NCI-H2227 treated with DMSO at 0.1 percent for 48 hours (cell line): Measurements from ENCODE around the gene DIS3L2.
"Not testable (repeated sequence)": the region's sequence is repeated elsewhere in the genome, so short reads cannot be mapped to it uniquely, and the experiment has no call there.

ENCODE experiments used
- DNase-seq: peaks from one replicate; lab custom pipeline; 2025; lab: John Stamatoyannopoulos, UW

The DIS3L2 gene

DNA sequence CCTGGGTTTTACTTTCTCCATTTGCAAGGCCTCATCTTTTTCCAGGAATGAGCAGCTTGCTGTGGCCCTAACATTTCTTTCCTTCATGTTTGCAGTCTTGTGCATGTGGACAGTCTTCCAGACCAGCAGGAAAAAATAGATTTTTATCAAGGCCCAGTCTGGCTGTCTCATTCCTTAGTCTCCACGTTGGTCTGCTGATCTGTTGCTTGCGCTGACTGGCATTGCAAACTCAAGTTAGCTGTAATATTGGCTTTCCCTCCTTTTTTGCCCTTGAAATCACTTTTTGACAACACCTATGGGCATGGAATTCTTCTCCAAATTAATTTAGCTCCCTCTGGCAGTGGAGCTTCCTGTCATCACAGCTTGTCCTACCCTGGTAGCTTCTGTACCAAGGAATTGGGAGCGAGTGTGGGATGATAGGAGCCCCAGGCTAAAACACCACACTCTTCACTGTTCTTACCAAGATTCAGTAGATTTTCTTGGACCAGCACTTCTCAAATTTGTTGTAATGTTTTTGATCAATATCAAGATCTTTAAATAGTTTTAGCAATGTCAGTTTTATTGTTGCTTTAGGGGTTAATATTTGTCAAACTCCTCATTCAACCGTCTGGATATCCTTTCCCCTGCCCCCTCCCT lies 48.2 kb downstream of the DIS3L2 start:
- DNase-seq, result no peak

DNA sequence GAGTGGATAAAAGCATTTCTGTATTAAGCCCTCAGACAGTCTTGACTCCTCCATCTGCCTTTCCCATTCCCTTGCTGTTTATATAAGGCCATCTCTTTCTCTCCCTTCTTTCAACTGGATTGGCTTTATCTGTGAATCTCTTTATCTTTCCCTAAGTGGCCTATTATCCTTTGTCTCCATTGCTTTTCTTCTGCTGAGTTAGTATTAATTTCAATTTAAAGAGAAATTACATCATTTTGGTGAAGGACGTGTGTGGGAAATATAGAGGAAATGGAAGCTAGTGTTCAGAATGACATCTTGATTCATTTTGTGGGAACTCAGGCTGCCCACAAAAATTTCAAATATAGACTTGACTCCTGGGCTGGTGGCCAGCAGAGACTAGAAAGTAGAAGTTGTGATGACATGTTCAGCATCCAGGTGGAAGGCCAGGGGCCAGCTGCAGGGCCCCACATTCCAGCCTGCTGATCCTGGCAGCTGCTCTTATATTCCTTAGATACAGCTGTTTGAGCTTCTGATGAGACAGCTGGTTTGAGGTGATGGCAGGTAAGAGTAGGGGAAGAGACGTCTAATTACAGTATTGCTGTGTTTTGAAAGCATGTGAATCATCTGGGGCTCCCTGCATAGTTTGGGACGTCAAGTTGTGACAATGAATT lies 52.3 kb downstream of the DIS3L2 start:
- DNase-seq, result no peak

DNA sequence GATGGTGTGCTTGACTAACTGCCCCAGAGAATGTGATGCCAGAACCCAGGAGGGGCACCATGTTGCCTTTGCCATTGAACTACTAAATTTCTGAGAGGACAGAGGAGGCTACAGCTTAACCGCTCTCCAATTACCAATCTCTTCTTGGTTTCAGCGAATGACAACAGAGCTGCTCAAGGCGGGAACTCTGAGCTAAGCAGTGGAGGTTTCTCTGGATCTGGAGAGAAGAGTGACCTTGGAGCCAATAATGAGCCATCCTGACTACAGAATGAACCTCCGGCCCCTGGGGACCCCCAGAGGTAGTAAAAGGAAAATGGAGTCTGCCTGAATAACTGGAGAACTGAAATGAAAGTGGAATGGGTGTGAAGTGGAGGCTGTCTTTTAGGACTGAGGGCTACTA lies 53.2 kb downstream of the DIS3L2 start:
- DNase-seq, result no peak

DNA sequence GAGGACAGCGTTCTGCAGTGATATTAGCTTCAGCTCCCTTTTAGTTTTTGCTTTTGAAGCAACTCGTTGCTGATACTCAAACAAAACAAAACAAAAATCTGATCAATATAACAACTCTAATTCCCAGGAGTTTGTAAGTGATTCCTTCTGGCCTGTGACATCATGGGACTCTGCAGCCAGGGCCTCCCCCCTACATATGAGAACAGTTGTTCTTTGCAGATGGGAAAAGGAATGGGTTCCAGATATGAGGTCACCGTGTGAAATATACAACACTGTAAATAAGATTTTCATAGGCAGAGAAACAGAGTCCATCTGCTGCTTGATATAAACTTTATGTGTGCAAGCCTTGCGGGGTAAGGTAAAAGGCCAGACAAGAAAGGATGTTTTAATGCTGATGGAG lies 56.7 kb downstream of the DIS3L2 start:
- DNase-seq, result no peak

DNA sequence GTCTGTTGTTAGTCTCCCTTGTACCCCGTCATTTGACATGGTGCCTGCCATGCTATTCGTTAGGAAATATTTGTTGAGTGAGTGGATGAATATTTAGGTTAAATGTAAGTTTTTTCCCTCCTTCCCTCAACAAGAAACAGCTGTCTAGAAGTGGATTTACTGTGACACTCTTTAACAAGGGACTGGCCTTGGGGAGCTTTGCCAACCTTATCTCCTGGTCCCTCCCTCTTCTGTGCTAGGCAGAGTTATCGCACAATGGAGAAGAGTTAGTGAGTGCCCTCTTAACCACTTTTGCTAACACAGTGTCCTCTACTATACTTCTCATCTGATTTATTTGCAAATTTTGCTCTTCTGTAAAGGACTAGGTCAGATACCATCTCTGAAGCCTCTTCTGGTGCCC lies 61.2 kb downstream of the DIS3L2 start:
- DNase-seq, result no peak

DNA sequence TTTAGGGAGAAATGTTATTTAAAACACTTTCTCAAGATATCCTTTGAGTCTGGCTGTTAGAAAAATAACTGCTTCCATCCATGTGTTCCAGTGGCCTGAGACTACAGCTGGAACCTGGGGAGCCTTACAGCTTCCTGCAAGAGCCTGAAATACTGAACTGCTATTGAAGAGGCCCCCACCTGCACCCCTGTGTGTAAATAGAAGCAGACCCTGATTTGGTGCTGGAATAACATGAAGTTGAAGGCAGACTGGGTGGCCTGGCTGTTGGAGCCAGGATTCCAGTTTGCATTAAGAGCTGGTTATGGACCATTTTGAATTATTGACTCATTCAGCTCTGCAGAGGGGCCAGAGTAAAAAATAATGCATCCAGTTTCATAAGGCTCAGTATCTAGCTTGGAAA lies 61.9 kb downstream of the DIS3L2 start:
- DNase-seq, result no peak

DNA sequence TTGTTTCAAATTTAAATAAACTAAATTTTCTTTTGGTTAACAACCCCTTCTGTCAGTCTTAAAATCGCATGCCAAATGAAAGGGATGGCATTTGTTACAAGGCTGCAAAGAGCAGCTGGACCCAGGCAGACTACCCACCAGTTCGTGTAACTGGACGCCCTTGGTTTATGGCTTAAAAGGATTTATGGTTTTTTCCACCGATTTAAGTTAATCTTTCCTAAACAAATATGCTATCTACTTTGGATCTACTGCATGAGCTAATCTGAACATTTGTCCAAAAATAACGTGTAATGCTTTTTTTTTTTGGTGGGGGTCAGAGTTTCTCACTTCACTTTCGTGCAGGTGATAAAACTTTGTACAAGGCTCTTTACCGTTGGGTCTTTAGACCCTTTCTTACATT lies 62.9 kb downstream of the DIS3L2 start:
- DNase-seq, result no peak

DNA sequence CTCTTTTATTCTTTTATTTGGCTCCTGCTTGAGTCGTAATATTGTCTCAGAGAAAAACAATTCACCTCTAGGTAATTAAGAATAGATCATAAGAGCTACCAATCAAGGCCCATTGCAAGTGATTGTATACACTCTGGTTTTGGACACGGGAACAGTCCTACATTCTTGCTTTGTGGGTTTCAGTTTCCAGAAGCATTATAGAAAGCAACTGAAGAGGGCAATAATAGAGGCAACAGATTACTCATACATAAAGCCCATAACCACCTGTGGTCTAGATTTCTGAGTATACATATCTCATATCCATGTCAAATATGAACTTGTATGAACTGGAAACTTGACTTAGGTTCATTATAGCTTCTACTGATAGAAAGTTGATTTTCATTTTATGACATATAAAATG lies 65.4 kb downstream of the DIS3L2 start:
- no peak for DNase-seq

DNA sequence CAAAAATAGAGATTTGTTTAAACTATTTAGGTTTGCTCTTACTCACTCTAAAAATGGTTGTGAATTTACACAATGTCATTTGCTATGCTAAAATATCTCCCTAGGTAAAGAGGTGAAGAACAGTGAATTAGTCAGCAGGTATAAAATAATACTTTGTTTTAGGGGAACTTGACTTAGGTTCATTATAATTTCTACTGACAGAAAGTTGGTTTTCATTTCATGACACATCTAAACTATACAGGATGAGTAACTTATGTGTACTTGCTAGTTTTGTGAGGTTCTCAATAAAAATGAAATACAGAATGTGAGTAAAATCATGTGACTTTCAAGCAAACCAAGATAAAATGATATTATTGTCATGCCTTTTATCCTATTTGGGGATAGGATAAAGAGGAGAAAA lies 66.0 kb downstream of the DIS3L2 start:
- DNase-seq, result no peak

DNA sequence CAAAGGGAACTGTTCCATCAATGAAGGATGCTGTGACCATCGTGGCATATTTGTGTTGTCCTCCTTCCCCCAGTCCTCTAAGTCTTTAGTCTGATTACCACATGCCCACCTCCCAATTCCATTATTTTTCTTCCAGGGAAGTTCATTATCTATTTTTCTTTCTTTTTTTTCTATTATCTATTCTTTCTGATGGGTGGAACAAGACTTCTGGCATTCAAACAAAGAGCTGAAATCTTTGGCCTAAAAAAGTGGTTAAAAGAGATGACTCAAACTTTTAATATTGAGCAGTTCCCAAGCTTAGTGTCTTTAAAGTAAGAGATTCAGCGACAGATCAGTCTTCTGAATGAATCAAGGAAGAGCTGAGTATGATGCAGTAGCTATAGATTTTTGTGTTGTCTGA lies 66.6 kb downstream of the DIS3L2 start:
- DNase-seq, result no peak

DNA sequence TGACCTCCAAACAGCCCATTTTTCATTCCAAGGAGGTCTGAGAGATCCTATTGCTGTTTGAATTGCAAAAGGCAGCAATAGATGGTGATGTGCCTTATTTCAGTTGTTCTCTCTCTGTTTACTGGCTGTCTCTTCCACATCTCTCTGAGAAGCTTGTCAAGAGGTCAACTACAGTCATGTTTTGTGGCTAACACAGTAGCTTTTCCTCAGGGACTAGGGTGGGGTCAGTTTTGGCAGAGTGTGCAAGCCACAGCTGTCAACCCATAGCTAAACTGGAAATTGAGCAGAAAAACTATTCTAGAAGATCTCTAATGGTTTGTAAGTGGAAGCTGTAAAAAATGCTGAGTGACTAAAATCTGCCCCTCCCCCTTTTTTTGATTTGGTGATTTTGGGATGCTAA lies 67.1 kb downstream of the DIS3L2 start:
- DNase-seq, result no peak

DNA sequence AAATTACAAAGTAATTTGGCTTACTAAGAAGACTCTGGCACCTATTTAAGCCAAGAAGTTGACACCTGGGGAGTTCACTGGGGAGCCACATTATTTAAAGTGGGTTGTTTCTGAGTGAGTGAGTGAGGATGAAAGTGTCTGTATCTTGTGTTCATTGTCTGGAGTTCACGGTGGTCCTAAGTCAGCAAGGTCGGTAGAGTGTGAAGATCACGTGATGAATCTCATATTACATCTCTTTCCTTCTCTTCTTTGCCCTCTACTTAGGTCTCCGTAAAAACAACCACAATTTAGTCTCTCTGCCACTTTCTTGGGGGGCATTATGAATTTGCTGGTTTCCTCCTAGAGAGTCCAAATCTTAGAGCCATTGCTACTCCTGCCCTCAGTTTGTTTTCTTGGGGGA lies 67.8 kb downstream of the DIS3L2 start:
- no peak for DNase-seq

DNA sequence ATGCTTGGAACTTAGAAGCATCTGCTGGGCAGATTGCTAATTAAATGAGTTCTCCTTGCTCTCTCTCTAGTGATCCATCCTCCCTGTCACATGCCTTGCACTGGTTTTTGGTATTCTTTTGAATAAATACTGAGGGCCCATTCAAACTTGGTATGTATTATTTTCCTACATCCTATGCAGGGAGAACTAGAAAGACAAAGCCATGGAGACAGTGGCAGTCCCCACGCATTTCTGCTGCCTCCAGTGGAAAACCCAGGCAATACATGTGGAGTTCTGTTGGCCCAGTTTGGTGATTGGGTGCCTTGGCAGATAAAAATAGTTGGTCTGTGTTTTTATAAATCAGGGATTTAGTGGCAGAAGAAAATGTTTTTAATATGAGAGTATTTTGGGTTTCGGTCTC lies 68.7 kb downstream of the DIS3L2 start:
- no peak for DNase-seq

DNA sequence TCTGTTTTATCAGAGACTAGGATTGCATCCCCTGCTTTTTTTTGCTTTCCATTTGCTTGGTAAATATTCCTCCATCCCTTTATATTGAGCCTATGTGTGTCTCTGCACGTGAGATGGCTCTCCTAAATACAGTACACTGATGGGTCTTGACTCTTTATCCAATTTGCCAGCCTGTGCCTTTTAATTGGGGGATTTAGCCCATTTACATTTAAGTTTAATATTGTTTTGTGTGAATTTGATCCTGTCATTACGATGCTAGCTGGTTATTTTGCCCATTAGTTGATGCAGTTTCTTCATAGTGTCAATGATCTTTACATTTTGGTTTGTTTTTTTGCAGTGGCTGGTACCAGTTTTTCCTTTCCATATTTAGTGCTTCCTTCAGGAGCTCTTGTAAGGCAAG lies 73.8 kb downstream of the DIS3L2 start:
- DNase-seq, result not testable (repeated sequence)

DNA sequence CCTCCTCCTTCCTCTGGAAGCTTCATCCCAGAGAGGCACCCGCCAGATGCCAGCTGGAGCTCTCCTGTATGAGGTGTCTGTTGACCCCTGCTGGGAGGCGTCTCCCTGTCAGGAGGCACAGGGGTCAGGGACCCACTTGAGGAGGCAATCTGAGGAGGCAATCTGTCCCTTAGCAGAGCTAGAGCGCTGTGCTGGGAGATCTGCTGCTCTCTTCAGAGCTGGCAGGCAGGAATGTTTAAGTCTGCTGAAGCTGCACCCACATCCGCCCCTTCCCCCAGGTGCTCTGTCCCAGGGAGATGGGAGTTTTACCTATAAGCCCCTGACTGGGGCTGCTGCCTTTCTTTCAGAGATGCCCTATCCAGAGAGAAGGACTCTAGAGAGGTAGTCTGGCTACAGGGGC lies 75.4 kb downstream of the DIS3L2 start:
- not testable (repeated sequence) for DNase-seq

DNA sequence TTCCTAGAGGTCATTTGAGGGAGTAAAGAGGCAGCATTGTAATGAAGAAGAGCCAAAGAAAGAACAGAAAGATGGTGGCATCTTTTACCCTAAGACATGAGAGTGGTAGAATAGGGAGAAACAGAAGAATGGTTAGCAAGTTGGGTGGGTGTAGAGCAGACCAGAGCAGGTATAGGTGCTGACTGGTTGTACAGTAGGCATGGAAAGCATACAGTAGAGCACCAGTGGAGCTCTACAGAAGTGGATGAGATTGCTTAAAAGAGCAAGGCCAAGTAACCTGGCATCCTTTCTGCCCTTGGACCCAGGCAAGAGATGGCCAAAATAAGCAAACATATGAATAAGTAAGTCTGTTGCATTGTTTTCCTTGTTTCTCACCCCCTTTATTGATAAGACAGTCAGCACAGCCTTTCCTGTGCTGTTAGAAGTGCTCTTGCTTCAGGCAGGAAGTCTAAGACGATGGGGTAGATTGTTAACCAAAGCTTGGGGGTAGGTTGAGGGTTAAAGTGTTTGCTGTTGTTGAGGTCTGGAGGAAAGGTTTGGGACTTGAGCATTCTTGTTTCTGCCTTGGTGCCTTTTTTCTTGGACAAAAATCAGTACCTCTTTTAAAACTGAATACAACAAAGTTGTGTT lies 76.9 kb downstream of the DIS3L2 start:
- no peak for DNase-seq

DNA sequence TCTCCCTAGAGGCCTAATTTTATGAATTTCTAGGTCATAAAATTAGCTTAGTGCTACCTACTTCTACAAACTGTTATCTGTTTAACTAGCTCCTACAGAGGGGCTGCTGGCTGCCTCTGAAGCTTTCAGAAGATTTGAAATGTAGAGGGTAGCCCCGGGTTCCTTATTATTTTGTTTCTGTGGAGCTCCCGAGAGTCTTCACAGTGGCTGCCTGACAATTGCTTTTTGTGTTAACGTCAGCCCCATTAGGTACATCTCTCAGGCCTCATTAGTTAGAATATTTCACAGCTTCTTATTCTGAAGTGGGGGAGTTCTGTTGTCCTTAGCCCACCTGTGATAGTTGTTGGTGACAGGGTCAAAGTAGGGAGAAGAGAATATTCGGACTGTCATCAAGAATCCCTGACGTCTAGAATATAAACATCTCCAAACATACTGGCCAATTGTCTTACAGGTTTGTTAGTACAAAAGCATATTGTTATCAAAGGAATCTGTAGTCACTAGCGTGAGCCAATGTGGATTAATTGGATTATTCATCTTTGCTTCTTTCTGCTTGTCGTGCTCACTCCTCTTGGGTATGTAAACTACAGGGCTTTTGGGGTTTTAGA lies 77.5 kb downstream of the DIS3L2 start:
- DNase-seq, result no peak

DNA sequence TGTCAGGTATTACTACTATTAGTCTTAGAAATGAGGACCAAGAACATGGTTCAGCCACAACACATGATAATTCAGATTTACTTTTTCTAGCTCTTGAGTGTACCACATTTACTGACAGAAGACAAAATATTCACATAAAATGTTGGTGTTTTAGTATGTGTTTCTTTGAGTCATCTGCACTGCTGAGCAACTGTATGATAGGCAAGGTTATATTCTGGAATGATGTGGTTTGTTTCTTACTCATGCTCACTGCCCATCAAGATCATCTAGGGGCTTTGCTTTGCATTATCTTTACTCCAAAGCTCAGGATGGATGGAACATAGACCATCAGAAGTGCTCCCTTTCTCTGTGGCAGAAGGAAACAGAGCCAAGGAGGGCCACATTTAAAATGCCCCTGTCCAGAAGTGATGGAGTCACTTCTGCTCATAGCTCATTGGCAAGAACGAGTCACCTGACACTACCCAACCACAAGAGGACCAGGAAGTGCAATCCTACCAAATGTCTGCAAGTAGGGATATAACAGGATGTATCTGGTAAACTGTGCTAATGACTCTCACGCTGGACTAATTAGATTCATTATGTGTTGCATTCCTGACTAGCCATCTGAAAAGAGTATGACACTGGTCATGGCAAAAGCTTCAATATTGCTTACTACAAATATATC lies 81.5 kb downstream of the DIS3L2 start:
- no peak for DNase-seq

DNA sequence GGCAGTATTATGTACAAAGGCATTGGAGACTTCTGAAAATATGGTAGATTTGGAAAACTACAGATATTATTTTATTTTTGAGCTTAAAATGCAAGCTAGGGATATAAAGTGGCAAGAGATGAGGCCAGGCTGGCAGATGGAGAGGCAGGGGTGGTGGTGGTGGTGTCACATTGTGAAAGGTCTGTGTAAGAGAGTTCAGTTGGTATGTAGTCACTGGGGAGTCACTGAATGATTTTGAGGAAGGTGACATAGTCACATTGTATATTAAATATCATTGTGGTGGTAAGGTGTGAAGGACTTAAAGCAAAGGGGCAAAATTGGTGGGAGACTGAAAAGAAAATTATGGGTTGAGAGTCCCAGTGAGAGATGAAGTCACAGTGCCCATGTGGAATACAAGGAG lies 82.5 kb downstream of the DIS3L2 start:
- no peak for DNase-seq

DNA sequence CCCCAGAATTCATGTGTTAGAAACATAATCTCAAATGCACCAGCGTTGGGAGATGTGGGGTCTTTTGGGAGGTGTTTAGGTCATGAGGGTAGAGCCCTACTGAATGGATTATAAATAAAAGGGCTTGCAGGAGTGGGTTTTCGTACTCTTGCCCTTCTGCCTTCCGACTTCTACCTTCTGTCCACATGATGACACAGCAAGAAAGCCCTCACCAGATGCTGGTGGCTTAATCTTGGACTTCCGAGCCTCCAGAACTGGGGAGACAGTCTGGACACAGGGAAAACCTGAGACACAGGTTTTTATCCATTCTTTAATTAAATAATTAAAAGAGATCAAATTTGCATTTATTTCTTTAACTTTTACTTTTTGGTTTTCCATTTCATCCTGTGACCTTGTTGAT lies 87.8 kb downstream of the DIS3L2 start:
- no peak for DNase-seq

DNA sequence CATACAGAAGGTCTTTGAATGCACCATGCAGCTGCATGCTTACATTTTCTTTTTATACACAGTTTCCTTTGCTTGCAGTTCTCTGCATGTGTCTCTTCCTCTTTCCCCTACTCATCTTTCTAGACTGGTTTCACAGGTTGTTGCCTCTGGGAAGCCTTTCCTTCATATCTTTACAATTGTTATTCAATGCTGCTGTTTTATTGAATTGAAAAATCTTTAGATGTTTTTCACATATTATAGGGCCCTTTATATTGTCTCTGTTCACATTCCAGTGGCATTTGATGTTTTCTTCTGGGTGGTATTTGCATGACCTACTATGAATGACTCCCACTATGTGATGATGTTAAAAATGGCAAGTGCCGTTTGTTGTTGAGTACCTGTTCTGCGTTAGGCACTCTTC lies 91.1 kb downstream of the DIS3L2 start:
- DNase-seq, result no peak

DNA sequence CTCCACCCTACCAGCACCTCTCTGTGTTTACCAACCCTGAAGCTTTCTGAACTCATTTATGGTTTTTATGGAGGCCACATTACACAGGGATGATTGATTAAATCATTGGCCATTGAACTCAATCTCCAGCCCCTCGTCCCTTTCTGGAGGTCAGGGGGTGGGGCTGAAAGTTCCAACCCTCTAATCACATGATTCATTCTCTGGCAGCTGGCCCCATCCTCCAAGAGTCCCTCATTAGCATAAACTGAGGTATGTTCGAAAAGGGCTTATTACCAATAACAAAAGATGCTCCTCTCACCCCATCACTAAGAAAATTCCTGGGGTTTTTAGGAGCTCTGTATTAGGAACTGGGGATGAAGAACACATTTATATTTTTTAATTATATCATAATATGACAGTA lies 92.3 kb downstream of the DIS3L2 start:
- DNase-seq, result no peak
